A549 treated with DMSO at 1 μM for 4 hours (cell line): ENCODE results near the gene DHPS. TPM values are rescaled to one million over a fixed set of nuclear protein-coding genes. Genes with fewer than 3 reads are reported as not detected.

Source experiments
- total RNA-seq: library from RNA; stranded (reverse); fragments of 200-300 nt; extraction: Qiagen RNA extraction; gene quantifications from 5 replicates; pipeline ENCODE4 v1.2.3, GENCODE V29; 2022; ENCODE audit warnings: low read depth

Gene DHPS
- 38.6 to 51.8 TPM (median 48.5 TPM) in 5 replicates for total RNA-seq

DNA sequence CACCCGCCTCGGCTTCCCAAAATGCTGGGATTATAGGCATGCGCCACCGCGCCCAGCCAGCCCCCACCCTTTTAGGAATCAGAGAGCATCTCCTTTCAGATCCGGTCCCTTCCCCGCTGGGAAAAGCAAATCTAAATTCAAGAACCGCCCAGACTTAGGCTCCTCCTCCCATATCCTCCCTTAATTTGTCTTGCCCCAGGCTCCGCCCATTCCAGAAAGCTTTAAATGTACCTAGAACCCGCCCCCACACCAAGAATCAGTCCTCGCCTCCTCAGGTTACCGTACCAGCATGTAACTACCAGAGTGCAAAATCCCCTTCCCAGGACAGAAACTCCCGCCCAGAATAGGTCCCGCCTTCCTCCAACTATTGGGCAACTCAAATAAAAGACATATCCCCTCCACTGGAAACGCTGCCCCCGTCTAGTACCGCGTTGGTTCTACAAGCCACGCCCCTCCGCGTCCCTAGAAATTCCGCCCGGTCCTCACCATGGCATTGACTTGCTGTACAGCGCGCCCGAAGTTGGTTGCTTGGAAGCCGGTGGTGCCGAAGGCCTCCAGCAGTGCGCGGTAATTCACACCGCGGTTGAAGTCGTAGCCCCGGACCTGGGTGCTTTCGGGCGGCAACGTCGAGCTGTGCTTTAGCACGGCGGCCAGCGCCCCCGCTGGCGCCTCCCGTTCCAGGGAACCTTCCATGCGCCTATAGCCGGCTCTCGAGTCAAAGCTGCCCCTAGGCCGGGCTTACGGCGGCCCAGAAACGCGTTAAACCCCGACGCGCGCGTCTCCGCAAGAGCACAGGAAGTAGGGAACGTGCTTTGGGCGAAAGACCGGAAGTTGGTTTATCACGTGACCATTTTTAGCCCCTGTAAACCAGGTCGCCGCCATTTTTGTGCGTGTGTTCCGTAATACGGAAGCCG lies at the start of gene DHPS:
Gene DHPS, minus strand, starts transcription at position 807 of the 914 bp plus-strand sequence. Its CDS starts 114 bp downstream, at position 693.

DNA sequence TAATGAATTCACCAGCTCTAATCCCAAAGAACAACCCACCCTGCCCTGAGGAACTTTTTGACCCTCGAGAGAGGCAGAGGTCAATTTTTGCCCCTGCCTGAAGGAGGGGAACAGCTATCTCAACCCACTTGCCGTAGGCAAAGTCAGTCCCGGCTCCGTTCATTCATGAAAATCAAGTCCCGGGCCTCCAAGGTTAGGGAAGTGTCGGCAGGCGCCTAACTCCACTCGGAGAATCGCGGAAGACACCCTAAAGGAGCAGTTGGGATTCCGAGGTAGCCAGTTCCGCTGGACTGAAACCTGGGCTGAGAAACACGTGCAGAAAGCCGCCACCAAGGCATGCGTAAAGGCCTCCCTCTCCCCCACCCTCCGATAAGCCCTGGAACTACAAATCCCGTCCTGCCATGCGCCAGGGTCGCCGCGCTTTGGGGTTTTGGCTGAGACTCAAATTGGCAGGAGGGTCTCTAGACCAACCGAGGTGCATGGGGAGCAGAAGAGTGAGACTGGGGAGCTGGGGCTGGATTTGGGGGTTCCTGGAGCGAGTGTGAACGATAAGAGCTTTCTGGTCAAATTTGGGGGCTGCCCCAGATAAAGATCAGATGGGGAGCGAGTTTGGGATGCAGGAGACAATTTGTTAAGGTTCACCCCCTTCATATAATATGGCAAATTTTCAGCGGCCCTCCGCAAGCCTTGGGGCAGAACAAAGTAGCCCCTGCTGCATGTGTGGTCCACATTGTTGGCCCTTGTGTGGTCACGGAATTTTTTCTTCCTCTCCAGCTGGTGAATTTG lies 42.2 kb upstream of the DHPS start, which contains the start of gene TNPO2:
Gene TNPO2, minus strand, starts transcription at position 292 of the 786 bp plus-strand sequence. CDS start 2,955 bp downstream, outside the sequence.

DNA sequence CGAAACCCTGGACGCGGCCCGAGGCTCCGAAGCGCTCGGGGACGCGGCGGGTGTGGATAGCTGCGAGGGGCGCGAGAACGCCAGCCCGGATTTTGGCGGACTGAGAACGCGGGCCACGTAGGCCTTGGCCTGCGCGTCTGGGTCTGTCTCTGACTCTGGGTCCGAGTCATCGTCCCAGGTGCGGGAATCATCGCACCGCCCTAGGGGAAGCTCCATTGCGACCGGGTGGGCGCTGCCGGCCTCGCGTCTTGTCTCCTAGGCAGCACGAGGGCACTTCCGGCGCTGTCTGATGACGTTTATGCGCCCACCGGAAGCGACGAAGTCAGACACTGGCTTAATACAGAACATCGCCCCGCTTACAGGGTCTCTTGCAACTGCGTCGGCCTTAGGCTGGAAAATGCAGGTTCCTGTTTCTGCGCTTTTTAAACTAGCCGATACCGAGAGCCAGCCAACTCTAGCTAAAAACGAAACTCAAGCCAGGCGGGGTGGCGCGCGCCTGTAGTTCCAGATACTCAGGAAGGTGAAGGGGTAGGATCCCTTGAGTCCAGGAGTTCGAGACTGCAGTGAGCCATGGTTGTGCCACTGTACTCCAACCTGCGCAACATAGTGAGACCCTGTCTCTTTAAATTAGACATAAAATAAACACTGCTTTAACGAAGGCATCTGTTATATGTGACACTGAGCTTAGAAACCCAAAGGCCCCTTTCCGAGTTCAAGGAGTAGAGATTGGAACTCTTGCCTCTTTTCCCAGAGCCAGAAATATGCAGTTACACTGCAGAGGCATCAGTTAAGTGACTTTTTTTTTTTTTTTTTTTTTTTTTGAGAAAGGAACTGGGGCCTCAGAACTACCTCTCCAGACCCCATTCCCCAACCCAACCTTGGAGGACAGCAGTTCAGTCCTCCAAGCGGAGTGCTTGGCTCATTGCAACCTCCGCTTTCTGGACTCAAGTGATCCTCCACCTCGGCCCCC lies 15.0 kb upstream of the DHPS start, which contains the start of gene FBXW9:
Gene FBXW9, minus strand, starts transcription at position 266 of the 970 bp plus-strand sequence. Its CDS starts 50 bp downstream, at position 216.

DNA sequence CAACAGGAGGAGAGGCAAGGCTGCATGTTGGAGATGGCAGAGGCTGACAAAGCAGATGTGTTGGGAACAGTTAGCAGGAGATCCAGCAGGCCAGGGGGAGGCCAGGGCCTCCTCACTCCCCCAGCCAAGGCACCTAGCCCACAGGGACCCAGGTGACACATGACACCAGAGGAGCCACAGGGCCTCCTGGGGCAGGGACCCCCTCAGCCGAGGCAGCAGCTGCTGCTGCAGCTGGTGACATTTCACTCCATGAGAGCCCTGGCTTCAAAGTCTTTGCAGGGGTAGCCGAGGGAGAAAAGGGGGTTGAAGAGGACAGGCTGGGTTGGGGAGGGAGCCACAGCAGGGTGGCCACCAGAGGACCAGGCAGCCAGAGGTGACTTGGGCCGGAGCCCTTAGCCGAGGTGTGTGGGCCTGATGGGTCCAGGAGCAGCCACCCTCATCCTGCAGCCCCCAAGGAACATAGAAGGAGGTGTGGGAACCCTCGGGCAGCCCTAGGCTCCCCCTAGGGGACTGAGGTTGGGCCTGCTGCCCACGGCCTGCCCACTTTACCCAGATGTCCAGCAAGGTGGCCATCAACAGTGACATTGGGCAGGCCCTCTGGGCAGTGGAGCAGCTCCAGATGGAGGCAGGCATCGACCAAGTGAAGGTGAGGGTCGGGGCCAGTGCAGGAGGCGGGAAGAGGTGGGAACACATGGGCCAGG lies 6.0 kb upstream of the DHPS start, which contains the start of gene GNG14:
Gene GNG14, plus strand, starts transcription at position 503 of the 701 bp plus-strand sequence. Its CDS starts 51 bp downstream, at position 554.

DNA sequence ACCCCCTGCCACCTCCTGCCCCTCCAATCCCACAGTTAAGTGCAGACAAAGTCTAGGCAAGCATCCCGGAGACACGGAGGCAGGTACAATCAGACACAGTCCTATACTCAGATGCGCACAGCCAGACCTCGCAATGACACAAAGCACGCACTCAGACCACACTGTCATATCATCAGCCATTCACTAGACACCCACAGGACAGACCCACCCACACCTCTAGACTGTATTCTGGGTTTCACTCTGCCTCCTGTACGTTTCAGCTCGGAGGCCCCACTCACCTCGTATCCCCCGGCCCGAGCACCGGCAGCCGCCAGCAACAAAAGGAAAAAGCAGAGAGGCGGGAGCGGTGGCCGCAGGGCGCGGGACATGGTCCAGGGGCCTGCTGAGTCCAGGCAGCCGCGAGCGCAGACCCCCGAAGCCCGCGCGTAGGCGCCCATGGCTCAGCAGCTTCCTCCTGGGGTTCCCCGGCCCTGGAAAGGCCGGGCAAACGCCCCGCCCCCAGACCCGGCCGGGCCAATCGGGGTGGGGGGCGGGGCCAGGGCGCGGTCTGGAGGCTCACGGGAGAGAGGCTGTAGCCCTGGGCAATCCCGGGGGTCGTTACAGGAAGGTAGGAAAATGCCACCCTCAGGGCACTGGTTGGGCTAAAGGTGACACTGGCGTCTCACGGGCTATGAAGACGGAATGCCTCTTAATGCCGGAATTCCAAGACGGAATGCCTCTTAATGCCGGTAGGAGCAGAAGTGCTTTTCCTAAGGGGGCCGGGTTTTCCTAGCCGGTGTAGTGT lies 15.2 kb downstream of the DHPS start, which contains the start of the genes MAN2B1 and WDR83:
Gene MAN2B1, minus strand, starts transcription at position 478 of the 784 bp plus-strand sequence. Its CDS starts 41 bp downstream, at position 437.
Gene WDR83, plus strand, starts transcription at position 543 of the 784 bp plus-strand sequence. CDS start 2,984 bp downstream, outside the sequence.

Other genes starting within 250 kb of the DHPS start
- 0.89 to 1.4 TPM (median 1.00 TPM) in 5 replicates for gene ZNF443, start 240.9 kb downstream of the DHPS start, total RNA-seq
- gene ZNF709, start 197.1 kb downstream of the DHPS start, total RNA-seq: 0.02 to 0.05 TPM in 2 of 5 replicates, not detected in the others
- 1.7 to 2.6 TPM (median 2.1 TPM) in 5 replicates for gene ZNF564, start 130.4 kb downstream of the DHPS start, total RNA-seq
- gene ZNF490, start 71.1 kb downstream of the DHPS start, total RNA-seq: 0.62 to 1.1 TPM (median 0.84 TPM) in 5 replicates
- gene ZNF791, start 71.0 kb downstream of the DHPS start, total RNA-seq: 4.7 to 6.6 TPM (median 6.2 TPM) in 5 replicates
- gene MAN2B1, start 15.1 kb downstream of the DHPS start, total RNA-seq: 19.1 to 24.4 TPM (median 20.1 TPM) in 5 replicates
- gene WDR83, start 15.1 kb downstream of the DHPS start, total RNA-seq: 9.0 to 11.7 TPM (median 10.3 TPM) in 5 replicates
- not detected in 5 replicates for gene GNG14, start 6.1 kb upstream of the DHPS start, total RNA-seq
- 10.8 to 13.2 TPM (median 12.6 TPM) in 5 replicates for gene FBXW9, start 14.8 kb upstream of the DHPS start, total RNA-seq
- 29.7 to 36.8 TPM (median 36.6 TPM) in 5 replicates for gene TNPO2, start 42.1 kb upstream of the DHPS start, total RNA-seq
- 135 to 200 TPM (median 176 TPM) in 5 replicates for gene TRIR, start 52.8 kb upstream of the DHPS start, total RNA-seq
- 78.4 to 98.3 TPM (median 91.2 TPM) in 5 replicates for gene GET3, start 55.6 kb upstream of the DHPS start, total RNA-seq
- 0.06 TPM in 1 of 5 replicates, not detected in the others for gene BEST2, start 69.9 kb upstream of the DHPS start, total RNA-seq
- 7.2 to 12.1 TPM (median 10.4 TPM) in 5 replicates for gene HOOK2, start 93.7 kb upstream of the DHPS start, total RNA-seq
- 96.9 to 138 TPM (median 119 TPM) in 5 replicates for gene JUNB, start 109.6 kb upstream of the DHPS start, total RNA-seq
- gene PRDX2, start 119.9 kb upstream of the DHPS start, total RNA-seq: 0.59 to 0.91 TPM (median 0.74 TPM) in 5 replicates
- 0.90 to 13.2 TPM (median 10.8 TPM) in 5 replicates for gene THSD8, start 120.2 kb upstream of the DHPS start, total RNA-seq
- 37.4 to 49.2 TPM (median 44.4 TPM) in 5 replicates for gene RNASEH2A, start 124.7 kb upstream of the DHPS start, total RNA-seq
- 0.24 to 0.26 TPM in 2 of 5 replicates, not detected in the others for gene RTBDN, start 152.7 kb upstream of the DHPS start, total RNA-seq
- gene MAST1, start 156.6 kb upstream of the DHPS start, total RNA-seq: 1.9 to 2.9 TPM (median 2.2 TPM) in 5 replicates
- gene DNASE2, start 199.6 kb upstream of the DHPS start, total RNA-seq: 26.8 to 32.2 TPM (median 29.9 TPM) in 5 replicates
- 0.06 TPM in 1 of 5 replicates, not detected in the others for gene KLF1, start 205.3 kb upstream of the DHPS start, total RNA-seq
- 7.9 to 10.8 TPM (median 8.8 TPM) in 5 replicates for gene GCDH, start 209.3 kb upstream of the DHPS start, total RNA-seq
- 0.31 to 0.57 TPM (median 0.46 TPM) in 5 replicates for gene SYCE2, start 237.4 kb upstream of the DHPS start, total RNA-seq